Umbilical cord (tissue), 2 donors: Measurements from ENCODE around the gene IVNS1ABP. TPM values are rescaled to one million over a fixed set of nuclear protein-coding genes. Genes with fewer than 3 reads are reported as not detected.
"Not testable (repeated sequence)": the region's sequence is repeated elsewhere in the genome, so short reads cannot be mapped to it uniquely, and the experiment has no call there.

ENCODE experiments used
- DNase-seq: peaks from one replicate; pipeline ENCODE4 v3.0.0-alpha.2; 2015; ENCODE audit warnings: low spot score
- total RNA-seq: library from RNA; depleted of rRNA; stranded (reverse); fragments of >200 nt; gene quantifications from one replicate; pipeline ENCODE4 v1.2.3, GENCODE V29; 2014; ENCODE audit warnings: low replicate concordance; ENCODE audit not compliant: insufficient read depth

The IVNS1ABP gene
- total RNA-seq, 1 donor from 2014 or later = 129 TPM

- DNase-seq = not testable (repeated sequence)
Observed at GRCh38 chr1:185257116-185257949, 59.7 kb downstream of the IVNS1ABP start.

- DNase-seq = not testable (repeated sequence)
Observed at GRCh38 chr1:185255595-185255994, 61.4 kb downstream of the IVNS1ABP start.

GRCh38 chr1:185252404-185252803 is 64.6 kb downstream of the IVNS1ABP start:
- DNase-seq = not testable (repeated sequence)

- DNase-seq = not testable (repeated sequence)
Observed at GRCh38 chr1:185251928-185252327, 65.1 kb downstream of the IVNS1ABP start.

GRCh38 chr1:185250063-185250462 is 67.0 kb downstream of the IVNS1ABP start:
- no peak for DNase-seq

GRCh38 chr1:185249563-185249962 is 67.5 kb downstream of the IVNS1ABP start:
- no peak for DNase-seq

Other genes starting within 250 kb of the IVNS1ABP start
- 21.2 TPM for gene TRMT1L, start 160.3 kb downstream of the IVNS1ABP start, total RNA-seq
- 22.9 TPM for gene SWT1, start 160.1 kb downstream of the IVNS1ABP start, total RNA-seq